Stomach smooth muscle (tissue), 2 donors: ENCODE results near the gene HSP90AA1.
A peak's percentile ranks its signal among the peaks of the same experiment; 100 is the strongest.
"Not testable (repeated sequence)": the region's sequence is repeated elsewhere in the genome, so short reads cannot be mapped to it uniquely, and the experiment has no call there.

ENCODE experiments used
- H3K27ac ChIP-seq: one replicate; pipeline ENCODE4 v1.7.0; 2013; ENCODE audit warnings: mild to moderate bottlenecking, low read length, inconsistent platforms
- H3K27me3 ChIP-seq, 2 donors: one replicate each; pipeline ENCODE4 v1.7.0; 2013; ENCODE audit warnings: low read length in 2 of 2; ENCODE audit not compliant: insufficient read depth in 2 of 2, control insufficient read depth in 1 of 2
- H3K36me3 ChIP-seq, 2 donors: one replicate each; pipeline ENCODE4 v1.7.0; 2013; ENCODE audit warnings: low read length in 2 of 2; ENCODE audit not compliant: control insufficient read depth in 2 of 2, insufficient read depth in 2 of 2
- H3K4me1 ChIP-seq: one replicate; pipeline ENCODE4 v1.7.0; 2013; ENCODE audit warnings: low read length; ENCODE audit not compliant: control insufficient read depth, insufficient read depth
- H3K4me3 ChIP-seq, 2 donors: one replicate each; pipeline ENCODE4 v1.7.0; 2013; ENCODE audit warnings: low read length in 2 of 2
- H3K9ac ChIP-seq, 2 donors: one replicate each; pipeline ENCODE4 v1.7.0; 2013; ENCODE audit warnings: low read length in 2 of 2, mild to moderate bottlenecking in 1 of 2
- H3K9me3 ChIP-seq, 2 donors: one replicate each; pipeline ENCODE4 v1.7.0; 2013; ENCODE audit warnings: low read length in 2 of 2; ENCODE audit not compliant: control insufficient read depth in 2 of 2
- donor health status: healthy.
- donor health status: Pancreatic carcinoma.

The HSP90AA1 gene

DNA sequence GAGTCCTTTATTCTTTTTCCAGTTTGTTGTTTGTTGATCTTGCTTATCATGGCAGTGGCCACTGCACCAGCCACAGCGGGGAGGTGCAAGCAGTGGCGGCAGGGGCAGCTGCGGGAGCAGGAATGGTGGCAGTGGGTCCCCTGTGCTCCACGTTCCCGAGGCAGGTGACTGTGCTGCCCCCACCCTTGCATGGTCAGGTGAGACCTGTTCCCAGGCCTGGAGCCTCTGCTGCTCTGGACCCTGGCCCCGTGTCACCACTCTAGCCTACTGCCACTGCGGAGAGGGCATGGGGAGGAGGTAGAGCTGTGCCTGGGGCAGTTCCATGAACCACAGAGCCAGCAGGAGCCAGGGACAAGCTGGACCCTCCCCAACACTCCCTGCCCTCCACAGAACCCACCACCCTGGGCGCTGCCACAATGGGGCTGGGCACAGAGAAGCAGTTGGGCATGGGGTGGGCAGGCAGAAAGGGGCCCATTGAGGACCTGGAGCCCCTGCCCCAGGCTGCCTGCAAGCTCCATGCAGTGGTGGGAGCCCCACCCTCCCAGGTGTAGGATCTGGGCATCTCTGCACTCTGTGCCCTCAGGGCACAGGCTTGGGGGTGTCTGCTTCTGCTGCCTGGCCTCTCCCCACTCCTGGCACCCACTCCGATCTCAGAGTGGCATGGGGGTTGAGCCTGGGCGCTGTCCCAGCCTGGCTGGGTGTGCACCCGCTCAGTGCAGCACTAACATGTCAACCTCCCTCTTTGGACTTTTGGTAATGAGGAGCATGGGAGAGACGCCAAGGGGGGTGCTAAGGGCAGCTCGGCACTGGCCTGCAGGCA is 29.7 kb upstream of the HSP90AA1 start:
- Histone ChIP-seq H3K36me3 (no peaks in the 10 kb centered on the region), H3K9me3 (no peaks in the 10 kb centered on the region), H3K27me3 (no peaks in the 10 kb centered on the region), H3K4me1 (no peaks in the 10 kb centered on the region), H3K4me3 (no peak overlapping the region), H3K9ac (no peak overlapping the region), H3K27ac (no peak overlapping the region)

DNA sequence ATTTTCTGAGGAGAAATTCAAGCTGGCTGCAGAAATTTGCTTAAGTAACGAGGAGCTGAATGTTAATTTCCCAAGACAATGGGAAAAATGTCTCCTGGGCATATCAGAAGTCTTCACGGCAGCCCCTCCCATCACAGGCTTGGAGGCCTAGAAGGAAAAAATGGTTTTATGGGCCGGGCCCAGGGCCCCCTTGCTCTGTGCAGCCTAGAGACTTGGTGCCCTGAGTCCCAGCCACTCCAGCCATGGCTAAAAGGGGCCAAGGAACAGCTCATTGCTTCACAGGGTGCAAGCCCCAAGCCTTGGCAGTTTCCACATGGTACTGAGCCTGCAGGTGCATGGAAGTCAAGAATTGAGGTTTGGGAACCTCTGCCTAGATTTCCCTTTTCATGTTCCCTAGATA is 24.3 kb upstream of the HSP90AA1 start:
- H3K4me3 ChIP-seq = no peak overlapping the region
- no peaks in the 10 kb centered on the region for H3K4me1 ChIP-seq
- H3K36me3 ChIP-seq = no peaks in the 10 kb centered on the region
- H3K9me3 ChIP-seq = no peaks in the 10 kb centered on the region
- no peak overlapping the region for H3K9ac ChIP-seq
- H3K27ac ChIP-seq = no peak overlapping the region
- H3K27me3 ChIP-seq = no peaks in the 10 kb centered on the region

DNA sequence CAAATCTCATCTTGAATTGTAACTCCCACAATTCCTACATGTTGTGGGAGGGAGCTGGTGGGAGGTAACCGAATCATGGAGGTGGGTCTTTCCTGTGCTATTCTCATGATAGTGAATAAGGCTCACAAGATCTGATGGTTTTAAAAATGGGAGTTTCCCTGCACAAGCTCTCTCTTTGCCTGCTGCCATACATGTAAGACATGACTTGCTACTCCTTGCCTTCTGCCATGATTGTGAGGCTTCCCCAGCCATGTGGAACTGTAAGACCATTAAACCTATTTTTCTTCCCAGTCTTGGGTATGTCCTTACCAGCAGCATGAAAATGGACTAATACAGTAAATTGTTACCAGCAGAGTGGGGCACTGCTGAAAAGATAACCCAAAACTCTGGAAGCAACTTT is 22.5 kb upstream of the HSP90AA1 start:
- H3K9me3 ChIP-seq, H3K4me1 ChIP-seq, H3K27me3 ChIP-seq, H3K36me3 ChIP-seq, H3K4me3 ChIP-seq, H3K27ac ChIP-seq, H3K9ac ChIP-seq: not testable (repeated sequence)

DNA sequence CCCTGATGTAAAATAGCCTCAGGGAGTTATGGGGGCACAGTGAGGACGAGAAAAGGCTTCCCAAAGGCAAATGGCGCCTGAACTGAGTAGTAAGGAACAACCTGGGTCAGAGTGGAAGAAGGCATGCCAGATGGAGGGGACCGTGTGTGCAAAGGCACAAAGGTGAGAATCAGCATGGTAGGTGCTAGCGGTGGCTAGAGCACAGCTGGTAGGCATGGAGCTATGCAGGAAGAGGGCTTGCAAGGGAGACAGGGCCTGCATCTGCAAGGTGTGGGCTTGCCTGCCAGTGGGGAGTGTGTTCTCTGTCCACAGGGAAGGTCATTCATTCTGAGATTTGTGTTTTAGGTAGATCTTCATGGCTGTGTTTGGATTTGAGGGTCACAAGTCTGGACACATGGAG is 18.5 kb upstream of the HSP90AA1 start:
- Histone ChIP-seq H3K9ac (no peak overlapping the region), H3K27me3 (no peaks in the 10 kb centered on the region), H3K4me3 (no peak overlapping the region), H3K36me3 (peaks cover 0 to 6% of the 10 kb centered on the region in 2 donors), H3K27ac (no peak overlapping the region), H3K9me3 (no peaks in the 10 kb centered on the region), H3K4me1 (no peaks in the 10 kb centered on the region)

DNA sequence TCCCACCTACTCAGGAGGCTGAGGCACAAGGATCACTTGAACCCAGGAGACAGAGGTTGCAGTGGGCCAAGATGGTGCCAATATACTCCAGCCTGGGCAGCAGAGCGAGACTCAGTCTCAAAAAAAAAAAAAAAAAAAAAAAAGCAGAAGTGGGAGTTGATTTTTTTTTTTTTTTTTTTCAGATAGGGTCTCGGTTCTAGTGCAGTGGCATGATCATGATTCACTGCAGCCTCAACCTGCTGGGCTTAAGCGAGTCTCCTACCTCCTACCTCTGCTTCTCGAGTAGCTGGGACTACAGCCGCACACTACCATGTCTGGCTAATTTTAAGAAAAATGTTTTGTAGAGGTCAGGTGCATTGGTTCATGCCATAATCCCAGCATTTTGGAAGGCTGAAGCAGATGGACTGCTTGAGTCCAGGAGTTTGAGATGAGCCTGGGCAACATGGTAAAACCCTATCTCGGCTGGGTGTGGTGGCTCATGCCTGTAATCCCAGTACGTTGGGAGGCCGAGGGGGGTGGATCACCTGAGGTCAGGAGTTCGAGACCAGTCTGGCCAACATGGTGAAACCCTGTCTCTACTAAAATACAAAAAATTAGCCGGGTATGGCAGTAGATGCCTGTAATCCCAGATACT is 16.3 kb upstream of the HSP90AA1 start:
- Histone ChIP-seq H3K4me1 (no peaks in the 10 kb centered on the region), H3K9ac (no peak overlapping the region), H3K27ac (no peak overlapping the region), H3K9me3 (no peaks in the 10 kb centered on the region), H3K36me3 (peaks cover 0 to 6% of the 10 kb centered on the region in 2 donors), H3K4me3 (no peak overlapping the region), H3K27me3 (no peaks in the 10 kb centered on the region)

DNA sequence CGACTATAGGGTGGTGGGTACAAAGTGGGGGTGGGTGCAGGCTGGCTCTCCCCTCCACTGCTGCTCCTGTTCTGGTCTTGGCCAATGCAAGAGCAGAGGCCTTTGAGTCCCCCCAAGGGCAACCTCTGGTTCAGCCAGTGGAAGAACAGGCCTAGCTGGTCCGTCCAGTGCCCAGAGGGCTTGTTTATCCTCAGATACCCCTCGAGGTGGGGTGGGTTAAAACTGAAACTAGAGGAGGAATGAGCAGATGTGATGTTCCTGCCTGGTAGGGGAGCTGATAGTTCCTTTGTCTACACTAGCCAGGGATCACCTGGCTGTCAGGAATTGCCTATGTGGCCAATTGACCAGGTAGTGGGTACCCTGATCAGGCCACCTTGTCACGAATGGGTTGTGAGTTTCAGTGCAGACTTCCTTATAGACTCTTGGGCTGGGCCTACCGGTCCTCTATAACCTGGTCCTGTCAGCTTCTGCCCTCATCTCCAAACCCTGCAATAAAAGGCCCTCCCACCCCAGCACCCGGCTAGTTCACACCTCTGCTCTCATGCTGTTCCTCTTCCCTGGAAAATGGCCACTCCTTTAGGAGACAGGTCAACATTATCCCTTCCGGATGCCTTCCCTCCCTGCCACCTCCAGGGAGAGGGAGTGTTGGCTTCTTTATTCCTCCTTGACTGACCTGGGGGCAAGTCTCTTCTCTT is 10.7 kb upstream of the HSP90AA1 start:
- Histone ChIP-seq H3K27ac (no peak overlapping the region), H3K9me3 (no peaks in the 10 kb centered on the region), H3K9ac (no peak overlapping the region)

DNA sequence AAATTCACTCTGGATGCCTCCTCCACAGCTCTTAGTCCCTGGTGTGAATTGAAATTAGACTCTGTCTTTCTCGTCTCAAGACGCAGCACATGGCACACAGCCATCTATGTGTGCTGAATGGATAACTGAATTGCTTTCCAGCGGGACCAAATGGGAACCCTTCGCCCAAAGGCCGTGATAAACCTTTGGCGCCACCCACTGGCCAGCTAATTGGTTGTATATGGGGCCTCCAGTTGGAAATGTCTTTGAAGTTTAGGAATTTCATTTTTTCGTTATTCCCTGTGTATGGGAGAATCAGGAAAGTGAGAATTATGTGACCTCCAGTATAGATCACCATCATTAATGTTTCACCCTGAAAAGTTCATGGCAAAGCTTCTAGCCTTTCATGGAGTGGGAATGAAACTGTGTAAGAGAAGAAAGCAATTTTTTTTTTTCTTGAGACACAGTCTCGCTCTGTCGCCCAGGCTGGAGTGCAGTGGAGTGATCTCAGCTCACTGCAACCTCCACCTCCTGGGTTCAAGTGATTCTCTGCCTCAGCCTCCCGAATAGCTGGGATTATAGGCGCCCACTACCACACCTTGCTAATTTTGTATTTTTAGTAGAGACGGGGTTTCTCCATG is 9.8 kb upstream of the HSP90AA1 start:
- no peak overlapping the region for H3K9ac ChIP-seq

More for the DNA sequence above, 10.7 kb upstream of the HSP90AA1 start:
- no peaks in the 10 kb centered on the region for H3K27me3 ChIP-seq
- H3K36me3 ChIP-seq = peaks cover 0 to 6% of the 10 kb centered on the region in 2 donors
- H3K4me3 ChIP-seq = no peak overlapping the region
- H3K4me1 ChIP-seq = peaks cover 9% of the 10 kb centered on the region

DNA sequence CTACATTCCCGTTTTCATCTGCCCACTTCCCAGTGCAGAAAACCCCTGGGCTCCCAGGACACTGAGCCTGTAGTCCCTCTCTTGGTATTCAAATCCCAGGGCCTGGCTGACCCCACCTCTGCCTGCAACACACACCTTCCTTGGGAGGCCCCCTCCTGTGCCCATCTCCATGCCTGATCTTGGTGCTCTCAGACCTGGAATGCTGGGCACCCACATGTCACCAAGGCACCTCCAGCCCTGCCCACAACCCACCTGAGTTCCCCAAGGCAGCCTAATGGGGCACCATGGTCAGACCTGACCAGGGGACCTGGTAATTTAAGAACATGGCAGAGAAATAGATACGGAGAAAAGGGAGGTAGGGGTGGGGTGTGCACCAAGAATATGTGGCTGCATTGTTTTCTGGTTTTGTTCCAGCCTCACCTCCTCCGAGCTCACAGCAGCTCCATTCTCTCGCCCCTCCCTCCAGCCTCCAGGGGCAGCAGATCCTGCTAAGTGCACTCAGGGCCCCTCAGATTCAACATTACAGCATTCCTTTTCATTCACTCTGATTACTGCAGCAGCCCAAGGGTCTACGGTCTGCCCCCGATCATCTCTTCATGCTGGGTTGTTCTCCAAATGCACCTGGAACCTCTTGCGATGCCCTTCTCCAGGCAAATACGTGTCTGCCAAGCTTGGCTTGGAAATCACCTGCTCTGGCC is 9.2 kb upstream of the HSP90AA1 start:
- peak overlapping the region; percentile 31 to 62 for H3K4me3 ChIP-seq
- no peak overlapping the region for H3K9ac ChIP-seq
- H3K9me3 ChIP-seq = no peaks in the 10 kb centered on the region
- H3K27ac ChIP-seq = no peak overlapping the region
- peaks cover 9% of the 10 kb centered on the region for H3K4me1 ChIP-seq
- H3K27me3 ChIP-seq = no peaks in the 10 kb centered on the region
- peaks cover 0 to 2% of the 10 kb centered on the region in 2 donors for H3K36me3 ChIP-seq

More for the DNA sequence above, 9.8 kb upstream of the HSP90AA1 start:
- no peaks in the 10 kb centered on the region for H3K27me3 ChIP-seq
- H3K27ac ChIP-seq = no peak overlapping the region
- H3K36me3 ChIP-seq = peaks cover 0 to 6% of the 10 kb centered on the region in 2 donors
- no peaks in the 10 kb centered on the region for H3K9me3 ChIP-seq
- peaks cover 9% of the 10 kb centered on the region for H3K4me1 ChIP-seq
- peak overlapping the region; percentile 31 to 62 for H3K4me3 ChIP-seq

DNA sequence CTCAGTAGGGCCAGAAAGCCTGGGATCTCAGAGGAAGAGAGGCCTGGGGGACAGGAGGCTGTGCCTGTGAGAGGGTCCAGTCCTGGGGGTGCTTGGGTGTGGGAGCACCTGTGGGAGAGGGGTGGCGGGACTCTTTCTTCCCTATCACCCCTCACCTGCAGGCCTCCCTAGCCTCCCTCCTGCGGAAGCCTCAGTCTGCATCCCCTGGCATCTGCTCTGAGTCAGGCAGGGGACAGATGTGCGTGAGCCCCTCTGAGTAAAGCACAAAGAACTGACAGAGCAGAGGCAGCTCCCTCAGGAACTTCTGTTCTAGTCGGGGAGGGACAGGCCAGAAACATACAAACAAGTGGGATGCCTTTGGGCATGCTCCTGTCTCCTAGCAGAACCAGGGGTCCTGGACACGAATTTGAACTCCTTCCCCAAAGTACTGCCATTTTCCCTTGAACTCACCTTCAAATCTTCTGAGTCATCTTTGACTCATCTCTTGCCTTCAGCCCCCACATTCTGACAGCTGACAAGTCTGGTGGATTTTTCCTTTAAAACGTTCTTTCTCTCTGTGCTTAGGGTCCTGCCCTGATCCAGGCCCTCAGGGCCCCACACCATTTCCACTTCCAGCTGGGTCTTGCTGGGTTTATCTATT is 8.5 kb upstream of the HSP90AA1 start:
- no peaks in the 10 kb centered on the region for H3K27me3 ChIP-seq
- H3K9me3 ChIP-seq = no peaks in the 10 kb centered on the region
- peaks cover 9% of the 10 kb centered on the region for H3K4me1 ChIP-seq
- H3K9ac ChIP-seq = no peak overlapping the region
- H3K27ac ChIP-seq = no peak overlapping the region
- H3K4me3 ChIP-seq = no peak overlapping the region
- no peaks in the 10 kb centered on the region for H3K36me3 ChIP-seq

DNA sequence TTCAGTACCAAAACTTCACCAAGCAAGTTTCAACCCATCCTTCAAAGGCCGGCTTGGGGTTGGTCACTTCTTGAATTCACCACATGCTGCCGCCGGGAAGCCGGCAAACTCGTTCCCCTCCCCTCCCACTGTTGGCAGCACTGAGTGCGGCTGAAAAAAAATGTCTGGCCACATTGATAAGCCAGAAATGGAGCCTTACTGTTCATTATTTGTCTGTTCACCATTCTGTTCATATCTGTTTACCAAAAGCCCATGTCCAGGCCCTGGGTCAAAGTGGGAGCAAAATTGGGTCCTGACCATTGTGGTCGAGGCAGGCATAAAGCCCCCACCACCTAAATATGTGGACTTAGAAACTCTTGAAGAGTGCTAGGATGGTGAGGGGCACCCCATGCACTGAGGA is 7.3 kb upstream of the HSP90AA1 start:
- no peaks in the 10 kb centered on the region for H3K27me3 ChIP-seq
- H3K27ac ChIP-seq = no peak overlapping the region
- H3K4me3 ChIP-seq = no peak overlapping the region
- no peaks in the 10 kb centered on the region for H3K36me3 ChIP-seq
- no peak overlapping the region for H3K9ac ChIP-seq
- peaks cover 9% of the 10 kb centered on the region for H3K4me1 ChIP-seq
- H3K9me3 ChIP-seq = no peaks in the 10 kb centered on the region
